ENCODE results near the gene SMCO3.

Gene SMCO3
- total RNA-seq: 0 reads per million in 2 experiments

DNA sequence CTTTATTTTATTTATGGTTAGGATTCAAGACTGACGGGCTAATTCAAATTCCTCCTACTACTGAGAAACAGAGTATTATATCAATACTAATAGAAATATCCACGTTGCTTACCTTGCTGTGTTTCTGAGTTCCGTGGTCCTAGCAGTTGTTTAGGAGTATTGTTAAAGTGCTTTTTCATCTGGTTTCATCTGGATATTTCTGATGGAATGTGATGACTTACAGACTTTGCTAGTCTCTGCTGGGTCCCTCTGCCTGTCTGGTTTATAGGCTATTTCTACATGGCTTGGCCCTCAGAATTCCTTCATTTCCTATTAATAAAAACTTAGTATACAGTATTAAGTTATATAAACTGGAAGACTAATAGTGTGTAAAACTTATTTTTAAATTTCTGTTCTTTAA, at the start of gene SMCO3:
Gene SMCO3 (minus strand): TSS at position 169 of the 400 bp plus-strand sequence. CDS start 7,502 bp downstream, outside the sequence.
- DNase-seq (ENCODE audit: low read depth): no peak

DNA sequence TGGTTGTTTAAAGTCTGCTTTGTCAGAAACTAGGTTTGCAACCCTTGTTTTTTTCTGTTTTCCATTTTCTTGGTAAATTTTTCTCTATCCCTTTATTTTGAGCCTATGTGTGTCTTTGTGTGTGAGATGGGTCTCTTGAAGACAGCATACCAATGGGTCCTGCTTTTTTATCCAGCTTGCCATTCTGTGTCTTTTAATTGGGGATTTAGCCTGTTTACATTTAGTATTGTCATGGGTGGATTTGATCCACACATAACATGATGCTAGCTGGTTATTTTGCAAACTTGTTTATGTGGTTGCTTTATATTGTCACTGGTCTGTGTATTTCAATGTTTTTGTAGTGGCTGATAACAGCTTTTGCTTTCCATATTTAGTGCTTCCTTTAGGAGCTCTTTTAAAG, 46.5 kb upstream of the SMCO3 start:
- no peak for DNase-seq (ENCODE audit: low read depth)

GRCh38 chr12:14858513-14858912, 44.5 kb upstream of the SMCO3 start:
- no peak for DNase-seq (ENCODE audit: low read depth)

DNA sequence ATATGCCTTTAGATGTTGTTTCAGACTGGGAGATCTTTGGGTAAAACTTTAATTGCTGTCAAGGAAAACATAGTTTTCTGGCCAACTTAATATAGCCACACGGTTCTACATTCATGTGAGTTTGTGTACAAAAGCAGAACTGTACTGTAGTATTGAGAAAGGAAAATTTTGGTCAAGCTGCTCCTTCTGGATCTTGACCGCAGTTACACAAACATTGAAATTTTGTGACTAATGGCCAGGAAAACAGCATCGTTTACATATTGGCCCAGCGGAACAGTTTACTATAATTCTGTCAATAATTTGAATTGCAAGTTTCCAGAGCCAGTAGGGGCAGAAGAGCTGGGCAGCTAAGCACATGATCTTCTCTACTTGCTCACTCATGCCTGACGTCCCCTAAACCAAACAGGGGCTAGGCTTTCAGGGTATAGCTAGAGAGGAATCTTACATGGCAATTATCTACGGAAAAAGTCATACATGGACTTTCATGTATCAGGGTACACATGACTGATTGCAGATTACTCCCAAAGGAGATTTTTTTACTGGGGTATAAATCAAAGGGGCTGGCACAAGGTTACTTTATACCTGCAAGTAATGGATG, 40.7 kb upstream of the SMCO3 start:
- DNase-seq (ENCODE audit: low read depth): no peak

DNA sequence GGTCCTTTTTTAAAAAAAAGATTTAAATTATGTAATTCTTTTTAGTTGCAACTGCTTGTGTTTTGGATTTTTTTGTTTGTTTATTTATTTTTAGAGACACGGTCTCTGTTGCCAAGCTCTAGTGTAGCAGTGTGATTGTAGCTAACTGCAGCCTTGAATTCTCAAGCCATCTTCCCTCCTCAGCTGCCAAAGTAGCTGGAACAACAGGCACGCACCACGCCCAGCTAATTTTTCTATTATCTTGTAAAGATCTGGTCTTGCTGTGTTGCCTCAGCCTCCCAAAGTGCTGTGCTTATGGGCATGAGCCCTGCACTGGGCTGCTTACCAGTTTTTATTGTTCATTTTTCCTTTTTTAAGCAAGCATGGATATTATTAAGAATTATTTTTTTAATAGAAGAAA, 40.0 kb upstream of the SMCO3 start:
- DNase-seq (ENCODE audit: low read depth): no peak

DNA sequence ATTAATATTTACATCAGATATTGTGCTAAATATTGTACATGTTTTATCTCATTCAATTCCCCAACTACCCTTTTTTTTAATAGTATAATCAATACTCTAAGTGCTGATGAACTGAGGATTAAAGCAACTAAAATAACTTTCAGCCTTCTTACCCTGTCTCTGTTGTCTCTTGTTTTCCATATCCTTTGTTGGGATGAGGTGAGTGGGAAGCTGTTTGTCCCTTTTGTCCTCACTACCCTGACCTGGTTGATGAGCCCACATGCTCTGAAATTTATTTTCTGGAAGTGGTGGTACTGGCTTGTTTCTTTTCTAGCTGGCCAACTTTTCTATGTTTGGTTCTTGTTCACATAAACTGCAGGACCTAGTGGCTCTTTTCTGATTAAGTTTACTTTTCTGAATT, 38.9 kb upstream of the SMCO3 start:
- no peak for DNase-seq (ENCODE audit: low read depth)

DNA sequence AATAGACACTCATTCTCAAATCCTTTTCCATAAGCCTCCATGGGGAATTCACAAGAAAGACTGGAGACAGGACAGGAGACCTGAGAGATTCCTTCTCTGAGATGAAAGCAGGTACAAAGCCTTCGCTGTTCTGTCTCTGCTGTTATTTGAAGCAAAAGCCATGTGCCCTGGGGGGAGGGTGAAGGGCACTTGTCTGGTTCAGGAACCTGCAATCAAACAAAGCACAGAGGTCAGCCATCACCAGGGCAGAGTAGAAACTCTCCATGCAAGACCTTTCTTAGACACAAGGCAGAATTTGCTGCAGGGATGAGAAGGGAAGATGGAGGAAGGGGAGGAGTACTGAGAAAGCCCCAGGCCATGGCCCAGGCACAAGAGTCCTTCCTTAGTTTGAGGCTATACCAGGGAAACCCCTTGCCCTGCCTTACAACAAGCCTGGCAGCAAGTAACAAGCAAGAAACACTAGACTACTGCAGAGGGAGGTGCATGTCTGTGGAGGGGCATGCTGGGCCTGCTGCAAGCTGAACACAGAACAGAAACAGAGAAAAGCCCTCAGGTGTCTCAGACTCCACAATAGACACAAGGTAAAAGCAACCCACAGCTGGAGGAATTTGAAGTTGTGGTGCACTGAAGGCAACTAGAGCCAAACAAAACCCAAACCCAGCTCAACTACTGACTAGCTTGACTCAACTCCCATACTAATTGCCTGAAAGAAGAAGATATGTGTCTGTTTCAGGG, 37.1 kb upstream of the SMCO3 start:
- DNase-seq (ENCODE audit: low read depth): no peak

DNA sequence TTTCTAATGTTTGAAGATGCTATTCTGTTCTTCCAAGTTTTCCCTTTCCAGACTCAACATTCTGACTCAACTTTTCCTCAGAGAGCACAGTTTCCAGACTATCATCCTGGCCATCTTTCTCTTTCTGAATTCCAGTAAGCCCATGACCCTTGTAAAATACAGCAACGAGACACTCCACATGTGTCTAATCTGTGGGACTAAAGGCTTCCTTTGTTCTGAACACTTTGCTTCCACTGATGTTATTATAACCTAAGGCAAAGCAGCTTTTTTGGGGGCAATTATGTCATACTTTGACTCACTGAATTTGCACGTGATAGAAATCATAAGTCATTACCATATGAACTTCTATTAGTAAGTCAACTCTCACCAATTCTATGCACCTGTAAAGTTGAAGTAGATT, 35.7 kb upstream of the SMCO3 start:
- no peak for DNase-seq (ENCODE audit: low read depth)

- DNase-seq (ENCODE audit: low read depth): no peak
Observed at GRCh38 chr12:14846876-14847580, 33.0 kb upstream of the SMCO3 start.

DNA sequence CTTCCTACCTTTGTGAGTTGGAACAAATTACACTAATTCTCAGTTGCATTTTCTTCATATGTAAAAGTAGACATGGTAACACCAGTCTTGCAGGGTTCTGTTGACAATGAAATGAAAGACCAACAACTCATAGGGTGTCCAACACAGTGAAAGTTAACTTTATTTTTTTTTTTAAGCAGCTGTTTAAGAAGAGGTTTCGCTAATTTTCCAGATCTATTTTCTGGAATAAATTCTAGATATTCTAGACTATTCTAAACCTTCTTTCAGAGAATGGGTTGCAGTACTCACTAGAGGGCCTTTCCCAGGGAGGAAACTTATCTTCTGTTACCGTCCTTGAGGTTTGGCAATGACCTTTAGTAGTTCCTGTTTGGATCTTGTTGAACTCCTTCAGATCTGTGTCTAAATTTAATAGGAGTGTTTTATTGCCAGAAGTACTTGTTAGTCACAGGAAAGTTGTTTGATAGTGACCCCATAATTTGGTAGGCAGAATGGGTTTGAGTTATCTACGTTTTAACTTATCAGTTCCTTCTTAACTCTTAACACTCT, 32.1 kb upstream of the SMCO3 start:
- no peak for DNase-seq (ENCODE audit: low read depth)

GRCh38 chr12:14845350-14845750, 31.4 kb upstream of the SMCO3 start:
- peak; percentile 19 for DNase-seq (ENCODE audit: low read depth)

DNA sequence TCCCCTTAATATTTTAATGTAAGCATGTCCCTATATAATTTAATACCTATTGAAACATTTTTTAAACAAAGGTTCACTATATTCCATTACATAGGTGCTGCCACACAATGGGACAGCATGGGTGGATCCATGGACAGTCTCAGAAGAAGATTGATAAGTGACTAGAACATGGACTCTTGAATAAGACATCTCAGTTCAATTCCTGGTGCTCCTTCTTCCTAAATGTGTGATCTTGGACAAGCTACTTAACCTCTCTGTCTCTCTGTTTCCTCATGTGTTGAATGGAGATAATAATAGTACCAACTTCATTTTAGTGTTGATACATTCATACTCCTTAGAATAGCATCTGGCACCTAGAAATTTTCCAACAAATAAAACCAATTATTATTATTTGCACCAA, 30.4 kb upstream of the SMCO3 start:
- no peak for DNase-seq (ENCODE audit: low read depth)

- DNase-seq (ENCODE audit: low read depth): no peak
Observed at GRCh38 chr12:14843425-14843887, 29.5 kb upstream of the SMCO3 start, which contains the start of gene ART4. ART4 (minus strand) TSS chr12:14843526; CDS start chr12:14843113, 413 bp downstream.

GRCh38 chr12:14842315-14842714, 28.3 kb upstream of the SMCO3 start:
- DNase-seq (ENCODE audit: low read depth): no peak

GRCh38 chr12:14841761-14842160, 27.8 kb upstream of the SMCO3 start:
- DNase-seq (ENCODE audit: low read depth): no peak

- no peak for DNase-seq (ENCODE audit: low read depth)
Observed at GRCh38 chr12:14840616-14841015, 26.6 kb upstream of the SMCO3 start.

- no peak for DNase-seq (ENCODE audit: low read depth)
Observed at GRCh38 chr12:14839262-14839661, 25.3 kb upstream of the SMCO3 start.

- DNase-seq (ENCODE audit: low read depth): no peak
Observed at GRCh38 chr12:14836336-14837210, 22.6 kb upstream of the SMCO3 start.

GRCh38 chr12:14834509-14834908, 20.5 kb upstream of the SMCO3 start:
- DNase-seq (ENCODE audit: low read depth): no peak

- DNase-seq (ENCODE audit: low read depth): no peak
Observed at GRCh38 chr12:14833952-14834351, 20.0 kb upstream of the SMCO3 start.

DNA sequence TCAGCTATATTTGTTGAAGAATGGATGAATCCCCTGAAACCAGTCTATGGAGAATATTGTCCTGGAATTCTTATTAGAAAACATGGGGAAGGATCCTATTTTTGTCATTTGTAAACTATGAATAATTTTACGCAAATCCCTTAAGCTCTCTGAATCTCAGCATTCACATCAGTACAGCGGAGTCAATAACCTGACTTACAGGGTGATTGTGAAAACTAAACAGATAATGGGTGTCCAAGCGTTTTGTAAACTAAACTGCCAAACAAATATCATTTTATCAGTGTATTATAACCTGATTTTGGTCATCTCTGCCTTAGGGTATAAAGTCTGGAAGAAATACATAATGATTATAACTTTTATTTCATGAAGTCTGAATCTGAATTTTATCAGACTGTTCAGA, 19.4 kb upstream of the SMCO3 start:
- DNase-seq (ENCODE audit: low read depth): no peak

DNA sequence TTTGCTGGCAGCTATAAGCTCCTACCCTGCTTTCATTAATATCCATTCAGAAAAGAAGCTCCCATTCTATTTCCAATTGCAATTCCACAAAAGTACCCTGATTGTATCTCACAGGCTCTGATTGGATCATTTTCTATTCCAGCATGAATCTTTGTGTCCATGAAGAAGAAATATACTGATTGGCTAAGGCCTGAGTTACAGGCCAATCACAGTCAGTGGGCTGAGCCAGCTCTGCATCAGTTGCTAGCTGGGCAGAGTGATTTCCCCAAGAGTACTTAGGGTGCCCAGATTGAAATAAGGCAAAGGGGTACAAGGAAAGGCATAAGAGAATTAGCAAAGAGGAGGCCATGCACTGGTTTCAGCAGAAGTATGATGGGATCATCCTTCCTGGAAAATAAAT, 14.9 kb upstream of the SMCO3 start:
- no peak for DNase-seq (ENCODE audit: low read depth)

All from T follicular helper cell (primary cell).